Heart right ventricle (tissue), 16 donors: ENCODE results near the gene MRGPRD. TPM values are rescaled to one million over a fixed set of nuclear protein-coding genes. Genes with fewer than 3 reads are reported as not detected.

Experiments
- ATAC-seq, 8 donors: fragments of 200-7000 bp; cut with Tn5 transposase; one replicate each; pipeline ENCODE4 v1.9.1; 2020; ENCODE audit warnings: mild to moderate bottlenecking in 8 of 8, moderate library complexity in 8 of 8, moderate number of reproducible peaks in 1 of 8
- DNase-seq, 2 donors: peaks; one replicate each; pipeline ENCODE4 v3.0.0-alpha.2; 2020
- H3K27ac ChIP-seq, 10 donors: fragments of 200-600 bp; sonication (generic) in 2 of 10; one replicate each; pipeline versions ENCODE4 v1.5.0 to v1.8.0; 2020 to 2022; ENCODE audit warnings: mild to moderate bottlenecking in 3 of 10
- H3K27me3 ChIP-seq, 7 donors: fragments of 200-600 bp; one replicate each; pipeline ENCODE4 v1.8.0; 2021 to 2022; ENCODE audit warnings: mild to moderate bottlenecking in 2 of 7
- H3K36me3 ChIP-seq, 9 donors: fragments of 200-600 bp; sonication (generic) in 1 of 9; one replicate each; pipeline versions ENCODE4 v1.5.0 to v1.8.0; 2020 to 2022; ENCODE audit warnings: mild to moderate bottlenecking in 2 of 9
- H3K4me1 ChIP-seq, 9 donors: fragments of 200-600 bp; sonication (generic) in 1 of 9; one replicate each; pipeline versions ENCODE4 v1.5.0 to v1.8.0; 2020 to 2022; ENCODE audit warnings: mild to moderate bottlenecking in 4 of 9
- H3K4me3 ChIP-seq, 10 donors: fragments of 200-600 bp; sonication (generic) in 2 of 10; one replicate each; pipeline versions ENCODE4 v1.5.0 to v1.8.0; 2020 to 2022; ENCODE audit warnings: mild to moderate bottlenecking in 7 of 10, moderate library complexity in 2 of 10
- H3K9me3 ChIP-seq, 11 donors: fragments of 200-600 bp in 10 of 11; sonication (generic) in 2 of 11; one replicate each; pipeline versions ENCODE4 v1.5.0 to v1.8.0; 2013 to 2022; ENCODE audit warnings: mild to moderate bottlenecking in 2 of 11, control low read depth in 1 of 11, moderate library complexity in 1 of 11
- WGBS, 2 donors: extraction: QIAGEN DNeasy Blood & Tissue Kit; methylation state at CpG; one replicate each; pipeline ENCODE4 v1.1.7; 2013; ENCODE audit warnings: inconsistent platforms in 1 of 2; 5-methylcytosine and 5-hydroxymethylcytosine counted together
- intact Hi-C, 10 donors: fragments of 100-400 bp; cut with DNase I; formaldehyde crosslinking; loops; one replicate each; pipeline versions ENCODE4 v1.11.1 to v1.14.2; 2022
- polyA plus RNA-seq, 2 donors: library from polyadenylated mRNA; stranded (reverse); fragments of 200-250 nt; gene quantifications; one replicate each; pipeline ENCODE4 v1.2.3, GENCODE V29; 2013
- total RNA-seq, 10 donors: library from RNA; stranded (reverse); fragmentation: NEBNext Ultra II Directional in 3 of 10; extraction: Animal tissue kit (Norgen Biotek cat#: 25700) in 3 of 10; gene quantifications; one replicate each; pipeline versions ENCODE4 v1.2.1 to v1.2.4, GENCODE V29; 2021 to 2023
- TF ChIP-seq, protein P1 (sequence below), 9 donors: fragments of 200-600 bp; sonication (generic) in 2 of 9; IDR thresholded peaks; one replicate each; pipeline versions ENCODE4 v1.5.0 to v1.8.0; 2021 to 2022; ENCODE audit warnings: antibody characterized with exemption in 9 of 9, mild to moderate bottlenecking in 5 of 9, moderate library complexity in 1 of 9
- donor health status: Arrhythmogenic right ventricular cardiomyopathy.
- donor health status: ischemic (EF 13 %, LVEDD 7.1; RV severe dilation, severe dysfunction).
- donor health status: healthy with polysubstance abuse.
- donor health status: DM: no; HTN: yes; CAD: no.
- donor health status: DM: no; HTN: no; CAD: no.
- donor health status: ischemic (EF 25% LVEDD 6.9; RV normal size, moderate dysfunction).
- donor health status: ischemic (EF 25% LVEDD 5.7; RV mildly dilated, moderate dysfunction).
- donor health status: healthy.
- donor health status: DM: yes; HTN: yes; CAD: no.
- donor health status: Ischemic cardiomyopathy.
- donor health status: ischemic (EF 35%, LVEDD 5.7; RV mildly dilated, moderate dysfunction).
- donor health status: nonischemic (EF 11% LVEDD 7.7; RV severe dilation, severe dysfunction).
- donor health status: DM: yes; HTN: yes; CAD: no.
- donor health status: PGD.
- donor health status: ischemic (EF 29% LVEDD 5.4; RV normal size, mild dysfunction).
- donor health status: nonischemic (EF 23%, LVEDD 6.1; RV moderate dilation, normal function).

Gene MRGPRD
- total and polyA plus RNA-seq, 12 donors: not detected

DNA sequence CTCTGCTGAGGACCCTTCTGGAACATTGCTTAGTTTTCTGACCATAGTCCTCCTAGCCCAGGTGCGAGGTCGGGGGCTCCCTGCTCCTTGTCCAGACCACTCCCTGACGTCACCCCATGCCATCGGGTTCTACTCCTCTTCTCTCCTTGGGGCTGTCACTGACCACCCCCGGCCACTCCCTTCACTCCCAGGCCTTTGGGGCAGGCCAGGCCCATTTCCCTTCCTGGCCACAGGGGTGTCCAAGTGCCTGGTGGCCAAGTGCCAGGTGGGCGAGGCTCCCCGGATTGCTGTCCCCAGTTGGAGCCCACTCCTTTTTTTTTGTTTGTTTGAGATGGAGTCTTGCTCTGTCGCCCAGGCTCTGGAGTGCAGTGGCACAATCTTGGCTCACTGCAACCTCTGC is 19.5 kb downstream of the MRGPRD start:
- Histone ChIP-seq H3K36me3 (no peaks in the 10 kb centered on the region), H3K27me3 (no peaks in the 10 kb centered on the region), H3K4me3 (no peak overlapping the region), H3K9me3 (peaks cover 0 to 10% (median 0%) of the 10 kb centered on the region in 11 donors), H3K4me1 (no peaks in the 10 kb centered on the region), H3K27ac (no peak overlapping the region)
- TF ChIP-seq, protein P1, sequence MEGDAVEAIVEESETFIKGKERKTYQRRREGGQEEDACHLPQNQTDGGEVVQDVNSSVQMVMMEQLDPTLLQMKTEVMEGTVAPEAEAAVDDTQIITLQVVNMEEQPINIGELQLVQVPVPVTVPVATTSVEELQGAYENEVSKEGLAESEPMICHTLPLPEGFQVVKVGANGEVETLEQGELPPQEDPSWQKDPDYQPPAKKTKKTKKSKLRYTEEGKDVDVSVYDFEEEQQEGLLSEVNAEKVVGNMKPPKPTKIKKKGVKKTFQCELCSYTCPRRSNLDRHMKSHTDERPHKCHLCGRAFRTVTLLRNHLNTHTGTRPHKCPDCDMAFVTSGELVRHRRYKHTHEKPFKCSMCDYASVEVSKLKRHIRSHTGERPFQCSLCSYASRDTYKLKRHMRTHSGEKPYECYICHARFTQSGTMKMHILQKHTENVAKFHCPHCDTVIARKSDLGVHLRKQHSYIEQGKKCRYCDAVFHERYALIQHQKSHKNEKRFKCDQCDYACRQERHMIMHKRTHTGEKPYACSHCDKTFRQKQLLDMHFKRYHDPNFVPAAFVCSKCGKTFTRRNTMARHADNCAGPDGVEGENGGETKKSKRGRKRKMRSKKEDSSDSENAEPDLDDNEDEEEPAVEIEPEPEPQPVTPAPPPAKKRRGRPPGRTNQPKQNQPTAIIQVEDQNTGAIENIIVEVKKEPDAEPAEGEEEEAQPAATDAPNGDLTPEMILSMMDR (IDR thresholded peaks at IDR 0.05): no peak
- intact Hi-C loops: no loop called here
- WGBS, 2 donors: 70 to 81% methylated on average over 8 of the region's 8 CpGs
- ATAC-seq (no peak), DNase-seq (no peak)

DNA sequence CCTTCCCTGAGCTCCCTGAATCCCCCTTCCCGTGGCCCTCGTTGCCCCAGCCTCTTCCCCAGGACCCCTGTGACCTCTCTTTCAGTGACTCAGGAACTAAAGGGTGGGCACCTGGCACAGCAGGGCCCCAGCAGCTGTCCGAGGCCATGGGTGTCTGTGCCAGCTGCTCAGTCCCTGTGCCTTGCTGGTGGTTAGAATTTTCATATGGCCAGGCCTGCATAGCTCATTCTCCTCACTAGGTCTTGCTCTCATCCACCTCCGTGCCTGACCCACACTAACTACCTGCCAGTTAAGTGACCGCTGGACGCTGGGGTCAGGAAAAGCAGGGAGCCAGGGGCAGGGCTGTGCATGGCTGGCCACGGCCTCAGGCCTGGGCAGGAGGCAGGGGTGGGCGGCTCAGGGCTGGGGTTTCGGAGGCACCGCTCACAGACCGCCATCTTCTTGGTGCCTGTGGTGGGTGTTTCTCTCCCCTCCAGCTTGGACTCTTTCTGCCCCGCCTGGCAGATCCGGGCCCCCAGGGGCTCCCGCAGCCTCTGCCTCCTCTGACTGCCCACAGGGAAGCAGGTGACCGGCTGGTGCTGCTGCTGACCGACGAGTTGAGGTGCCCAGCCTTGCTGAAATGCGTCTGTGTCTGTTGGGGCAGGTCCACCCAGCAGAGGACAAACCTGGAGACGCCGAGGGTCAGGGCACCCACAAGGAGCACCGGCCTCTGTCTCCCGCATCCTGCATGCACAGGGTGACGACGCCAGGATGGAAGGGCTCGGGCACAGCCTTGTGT is 20.3 kb downstream of the MRGPRD start:
- DNase-seq (no peak), ATAC-seq (no peak)
- TF ChIP-seq, protein P1 (IDR thresholded peaks at IDR 0.05): no peak
- H3K36me3 ChIP-seq: no peaks in the 10 kb centered on the region
- H3K4me1 ChIP-seq: peaks cover 0 to 3% (median 2%) of the 10 kb centered on the region in 9 donors
- no peaks in the 10 kb centered on the region for H3K27me3 ChIP-seq
- no peak overlapping the region for H3K4me3 ChIP-seq
- H3K27ac ChIP-seq: no peak overlapping the region
- intact Hi-C loops: no loop called here
- H3K9me3 ChIP-seq: peaks cover 0 to 10% (median 0%) of the 10 kb centered on the region in 11 donors
- 87 to 91% methylated on average over 25 of the region's 25 CpGs for WGBS, 2 donors

DNA sequence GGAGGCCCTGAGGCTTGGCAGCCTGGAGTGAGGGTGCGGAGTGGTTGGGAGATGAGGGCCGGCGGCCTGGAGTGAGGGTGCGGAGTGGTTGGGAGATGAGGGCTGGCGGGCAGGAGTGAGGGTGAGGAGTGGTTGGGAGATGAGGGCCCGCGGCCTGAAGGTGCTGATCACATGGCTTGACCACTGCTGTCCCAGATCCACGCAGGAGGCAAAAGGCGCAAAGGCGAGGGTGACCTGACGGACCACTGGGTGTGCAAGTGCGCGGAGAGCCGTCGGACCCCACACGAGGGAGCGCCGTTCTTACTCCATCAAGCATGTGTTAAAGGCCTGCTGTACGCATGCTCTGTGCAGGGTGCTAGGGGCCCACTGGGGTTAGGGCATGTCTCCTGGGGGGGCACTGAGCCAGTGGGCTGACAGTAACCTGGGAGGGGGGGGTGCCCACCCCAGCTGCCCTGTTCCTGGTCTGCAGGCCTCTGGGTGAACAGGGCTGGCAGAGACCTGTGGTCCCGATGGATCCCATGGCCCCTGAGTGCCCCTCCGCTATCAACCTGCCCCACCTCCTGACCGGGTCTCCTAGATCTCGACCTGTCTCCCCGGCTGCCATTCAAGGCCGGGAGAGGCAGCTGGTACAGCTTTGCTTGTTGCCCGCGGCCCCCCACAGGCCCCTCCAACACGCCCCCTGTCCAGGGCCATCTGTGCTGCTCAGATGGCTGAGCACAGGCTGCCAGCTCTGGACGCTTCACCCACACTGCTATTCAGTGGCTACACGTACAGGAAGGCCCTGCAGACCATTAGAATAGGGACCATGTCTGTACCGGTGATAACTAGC is 21.1 kb downstream of the MRGPRD start:
- DNase-seq (no peak), ATAC-seq (no peak)
- no peaks in the 10 kb centered on the region for H3K36me3 ChIP-seq
- intact Hi-C loops: no loop called here
- H3K27ac ChIP-seq: no peak overlapping the region
- H3K27me3 ChIP-seq: no peaks in the 10 kb centered on the region
- H3K4me1 ChIP-seq: peaks cover 0 to 11% (median 10%) of the 10 kb centered on the region in 9 donors
- H3K9me3 ChIP-seq: peaks cover 0 to 10% (median 0%) of the 10 kb centered on the region in 11 donors
- TF ChIP-seq, protein P1 (IDR thresholded peaks at IDR 0.05): no peak
- H3K4me3 ChIP-seq: no peak overlapping the region
- 93% methylated on average over 31 of the region's 31 CpGs for WGBS, 2 donors

DNA sequence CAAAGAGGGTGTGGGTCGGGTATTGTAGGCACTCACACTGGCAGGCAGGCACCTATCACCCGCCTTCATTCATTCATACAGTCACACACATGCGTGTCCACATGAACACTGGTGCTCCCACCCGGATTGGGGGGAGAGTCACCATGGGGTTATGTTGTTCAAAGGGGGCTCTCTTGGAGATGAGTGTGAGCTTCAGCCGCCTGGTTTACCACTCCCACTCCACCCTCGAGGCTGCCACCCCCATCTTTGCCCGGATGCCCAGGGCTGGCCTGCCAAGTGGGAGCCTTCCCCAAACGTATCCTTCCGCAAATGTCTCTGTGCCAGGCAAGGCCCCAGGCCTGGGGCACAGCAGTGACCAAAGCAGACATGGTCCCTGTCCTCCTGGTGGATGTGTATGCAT is 22.6 kb downstream of the MRGPRD start:
- intact Hi-C loops: no loop called here
- Histone ChIP-seq H3K4me1 (peaks cover 0 to 11% (median 10%) of the 10 kb centered on the region in 9 donors), H3K27me3 (no peaks in the 10 kb centered on the region), H3K36me3 (no peaks in the 10 kb centered on the region), H3K4me3 (no peak overlapping the region), H3K27ac (no peak overlapping the region), H3K9me3 (peaks cover 0 to 10% (median 0%) of the 10 kb centered on the region in 11 donors)
- ATAC-seq (no peak), DNase-seq (no peak)
- 94 to 95% methylated on average over 9 of the region's 9 CpGs for WGBS, 2 donors
- TF ChIP-seq, protein P1 (IDR thresholded peaks at IDR 0.05): no peak
